GM20431 (cell line): ENCODE data around the gene SLC26A11.
"Not testable (repeated sequence)": the region's sequence is repeated elsewhere in the genome, so short reads cannot be mapped to it uniquely, and the experiment has no call there.

Source experiments
- in situ Hi-C: fragments of 300-500 bp; cut with MseI, MboI; formaldehyde crosslinking; loops from one replicate; pipeline ENCODE4 v1.15.0; 2020; ENCODE audit warnings: low sequenced_read_pairs; ENCODE audit not compliant: unreplicated experiment

Gene SLC26A11

DNA sequence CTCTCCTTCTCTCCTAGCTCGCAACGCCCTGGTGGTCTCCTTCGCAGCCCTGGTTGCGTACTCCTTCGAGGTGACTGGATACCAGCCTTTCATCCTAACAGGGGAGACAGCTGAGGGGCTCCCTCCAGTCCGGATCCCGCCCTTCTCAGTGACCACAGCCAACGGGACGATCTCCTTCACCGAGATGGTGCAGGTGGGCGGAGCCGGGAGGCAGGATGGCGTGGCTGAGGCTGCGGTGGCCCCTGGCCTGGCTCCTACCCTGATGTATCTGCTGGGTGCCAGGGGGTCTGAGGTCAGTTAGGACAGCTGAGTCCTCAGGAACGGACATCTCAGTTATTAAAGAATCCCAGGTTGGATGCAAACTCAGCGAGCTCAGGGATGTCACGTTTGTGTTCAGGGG lies 16.7 kb downstream of the SLC26A11 start:
- in situ Hi-C loops = no loop called here

DNA sequence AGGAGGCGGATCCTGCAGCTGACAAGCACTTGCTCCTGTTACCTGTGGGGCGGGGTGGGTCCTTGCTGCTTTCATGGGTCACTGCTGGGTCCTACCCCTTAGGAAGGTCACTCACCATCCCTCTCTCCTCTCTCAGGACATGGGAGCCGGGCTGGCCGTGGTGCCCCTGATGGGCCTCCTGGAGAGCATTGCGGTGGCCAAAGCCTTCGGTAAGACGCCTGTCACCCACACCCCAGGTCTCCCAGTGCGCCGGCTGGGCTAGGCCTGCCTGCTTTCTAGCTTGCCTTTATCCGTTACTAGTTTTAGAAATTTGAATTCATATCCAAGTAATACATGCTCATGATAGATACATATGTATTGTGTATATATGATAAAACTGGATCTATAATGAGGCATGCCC lies 17.2 kb downstream of the SLC26A11 start:
- in situ Hi-C loops = no loop called here

DNA sequence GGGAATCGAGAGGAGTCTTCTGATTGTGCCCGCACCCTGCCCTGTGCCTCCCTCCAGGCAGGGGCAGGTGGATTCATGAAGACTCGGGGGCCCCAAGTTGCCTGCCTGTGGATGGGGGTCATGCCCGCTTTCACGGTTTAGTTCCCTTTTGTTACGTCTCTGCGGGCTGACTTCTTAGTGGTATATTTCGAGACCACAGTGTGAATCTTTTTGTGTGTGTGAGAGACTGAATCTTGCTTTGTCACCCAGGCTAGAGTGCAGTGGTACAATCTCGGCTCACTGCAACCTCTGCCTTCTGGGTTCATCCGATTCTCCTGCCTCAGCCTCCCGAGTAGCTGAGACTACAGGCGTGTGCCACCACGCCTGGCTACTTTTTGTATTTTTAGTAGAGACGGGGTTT lies 22.3 kb downstream of the SLC26A11 start:
- in situ Hi-C loops = no loop called here

- in situ Hi-C loops = no loop called here
These were observed 23.6 kb downstream of the SLC26A11 start for GRCh38 chr17:80243526-80244433.

DNA sequence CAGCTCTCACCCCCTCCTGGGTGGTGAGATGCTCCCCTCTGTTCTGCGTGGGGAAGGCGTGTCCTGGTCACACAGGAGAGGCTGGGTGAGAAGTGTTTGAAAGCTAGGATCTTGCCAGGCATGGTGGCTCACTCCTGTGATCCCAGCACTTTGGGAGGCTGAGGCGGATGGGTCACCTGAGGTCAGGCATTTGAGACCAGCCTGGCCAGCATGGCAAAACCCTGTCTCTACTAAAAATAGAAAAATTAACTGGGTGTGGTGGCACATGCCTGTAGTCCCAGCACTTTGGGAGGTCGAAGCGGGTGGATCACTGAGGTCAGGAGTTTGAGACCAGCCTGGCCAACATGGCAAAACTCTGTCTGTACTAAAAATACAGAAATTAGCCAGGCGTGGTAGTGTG lies 24.2 kb downstream of the SLC26A11 start:
- in situ Hi-C loops = not testable (repeated sequence)

DNA sequence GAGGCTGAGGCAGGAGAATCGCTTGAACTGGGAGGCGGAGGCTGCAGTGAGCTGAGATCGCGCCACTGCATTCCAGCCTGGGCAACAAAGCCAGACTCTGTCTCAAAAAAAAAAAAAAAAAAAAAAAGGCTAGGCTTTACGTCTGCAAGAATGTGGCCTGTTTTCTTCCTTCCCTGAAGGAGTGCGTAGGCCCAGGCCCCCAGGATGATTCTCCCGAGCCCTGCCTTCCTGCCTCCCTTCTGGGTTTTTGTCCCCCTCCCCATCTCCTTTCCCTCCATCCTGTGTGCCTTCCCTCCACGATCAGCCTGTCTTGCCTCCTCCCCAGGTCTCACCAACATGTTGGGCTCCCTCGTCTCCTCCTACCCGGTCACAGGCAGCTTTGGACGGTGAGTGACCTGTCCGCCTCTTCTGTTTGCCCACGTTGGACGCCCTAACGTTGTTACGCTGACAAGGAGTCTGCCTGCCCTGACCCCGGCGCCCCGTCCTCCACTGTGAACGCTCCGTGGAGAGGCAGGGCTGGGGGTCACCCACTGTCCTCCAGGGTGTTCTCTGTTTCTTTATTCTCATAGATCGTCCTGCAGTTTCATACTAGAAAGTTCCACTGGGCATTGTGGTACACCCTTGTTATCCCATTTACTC lies 24.8 kb downstream of the SLC26A11 start:
- in situ Hi-C loops = no loop called here

- in situ Hi-C loops = no loop called here
These were observed 25.5 kb downstream of the SLC26A11 start for GRCh38 chr17:80245566-80246265.

DNA sequence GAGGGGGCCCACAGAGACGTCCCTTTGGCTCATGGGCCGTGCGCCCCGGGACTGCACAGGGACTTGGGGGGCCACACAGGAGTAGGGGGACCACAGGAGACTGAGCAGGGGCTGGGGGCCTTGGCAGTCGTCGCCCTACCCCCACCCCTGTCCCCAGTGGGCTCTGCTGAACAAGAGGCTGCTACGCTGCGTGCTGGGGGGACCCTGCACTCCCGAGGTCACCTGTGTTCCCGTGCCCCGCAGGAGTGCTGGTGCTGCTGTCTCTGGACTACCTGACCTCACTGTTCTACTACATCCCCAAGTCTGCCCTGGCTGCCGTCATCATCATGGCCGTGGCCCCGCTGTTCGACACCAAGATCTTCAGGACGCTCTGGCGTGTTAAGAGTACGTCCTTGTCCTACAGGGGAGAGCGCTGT lies 26.0 kb downstream of the SLC26A11 start:
- in situ Hi-C loops = no loop called here

- in situ Hi-C loops = no loop called here
These were observed 26.5 kb downstream of the SLC26A11 start for GRCh38 chr17:80246726-80247125.

DNA sequence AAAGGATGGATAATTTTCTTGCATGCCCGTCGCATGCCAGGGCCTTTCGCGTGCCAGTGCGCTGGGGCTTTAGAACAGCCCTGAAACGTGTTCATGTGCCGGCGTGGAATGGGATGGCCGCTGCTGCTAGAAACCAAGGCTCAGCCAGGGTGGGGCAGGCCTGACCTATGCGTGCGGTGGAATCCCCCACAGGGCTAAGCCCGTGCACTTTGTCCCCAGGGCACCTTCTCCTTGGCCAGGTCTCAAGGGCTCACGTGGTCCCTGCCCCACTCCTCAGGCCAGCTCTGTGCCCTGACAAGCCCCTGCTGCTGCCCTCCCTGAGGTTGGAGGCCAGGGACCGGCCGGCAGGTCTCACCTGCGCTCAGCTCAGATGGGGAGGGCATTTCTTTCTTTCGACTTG lies 27.3 kb downstream of the SLC26A11 start:
- in situ Hi-C loops = no loop called here

GRCh38 chr17:80248001-80248893 lies 28.0 kb downstream of the SLC26A11 start:
- in situ Hi-C loops = no loop called here

GRCh38 chr17:80248894-80249710 lies 28.9 kb downstream of the SLC26A11 start:
- in situ Hi-C loops = no loop called here

DNA sequence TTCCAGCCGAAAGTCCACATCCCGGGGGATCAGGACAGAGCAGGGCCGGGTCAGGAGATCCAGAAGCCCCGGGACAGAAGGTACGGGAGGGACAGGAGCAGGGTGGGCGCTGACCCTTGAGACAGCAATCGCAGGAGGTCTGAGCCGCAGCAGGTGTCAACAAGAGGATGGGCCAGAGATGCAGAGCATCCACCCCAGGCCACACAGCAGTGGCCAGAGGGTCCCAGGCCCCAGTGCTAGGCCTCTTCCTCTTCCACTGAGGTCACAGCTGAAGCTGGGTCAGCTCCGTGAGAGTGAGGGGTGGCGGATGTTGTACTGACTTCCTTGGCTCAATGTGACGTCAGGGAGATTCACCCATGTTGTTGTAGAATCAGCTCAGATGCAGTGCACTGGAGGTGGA lies 31.7 kb downstream of the SLC26A11 start:
- in situ Hi-C loops = no loop called here

DNA sequence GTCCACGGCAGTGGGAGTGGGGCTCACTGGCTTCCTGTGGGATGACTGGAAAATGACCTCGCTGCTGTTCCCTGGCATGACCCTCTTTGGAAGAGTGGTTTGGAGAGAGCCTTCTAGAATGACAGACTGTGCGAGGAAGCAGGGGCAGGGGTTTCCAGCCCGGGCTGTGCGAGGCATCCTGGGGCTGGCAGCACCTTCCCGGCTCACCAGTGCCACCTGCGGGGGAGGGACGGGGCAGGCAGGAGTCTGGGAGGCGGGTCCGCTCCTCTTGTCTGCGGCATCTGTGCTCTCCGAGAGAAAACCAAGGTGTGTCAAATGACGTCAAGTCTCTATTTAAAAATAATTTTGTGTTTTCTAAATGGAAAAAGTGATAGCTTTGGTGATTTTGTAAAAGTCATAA lies 32.6 kb downstream of the SLC26A11 start:
- in situ Hi-C loops = no loop called here

- in situ Hi-C loops = no loop called here
These were observed 33.6 kb downstream of the SLC26A11 start for GRCh38 chr17:80253631-80254395.

GRCh38 chr17:80254396-80255251 lies 34.4 kb downstream of the SLC26A11 start:
- in situ Hi-C loops = no loop called here

- in situ Hi-C loops = no loop called here
These were observed 35.8 kb downstream of the SLC26A11 start for GRCh38 chr17:80256034-80256350.
